Pancreas (tissue), 10 donors: ENCODE results near the gene SIKE1. TPM values are rescaled to one million over a fixed set of nuclear protein-coding genes. Genes with fewer than 3 reads are reported as not detected.

ENCODE experiments used
- ATAC-seq, 4 donors: fragments of 200-7000 bp; cut with Tn5 transposase; one replicate each; pipeline versions ENCODE4 v1.8.0 to v1.9.1; 2020; ENCODE audit warnings: mild to moderate bottlenecking in 4 of 4, moderate library complexity in 4 of 4
- DNase-seq, 6 donors: peaks; one replicate each; pipeline ENCODE4 v3.0.0-alpha.2; 2020
- FAIRE-seq: peaks from 2 replicates; lab custom pipeline; 2012; peaks lifted over from hg19 to GRCh38; lab: Jason Lieb, UNC
- H3K27ac ChIP-seq, 4 donors: fragments of 200-600 bp; sonication (generic); 1 replicate in 3 of 4; 2 replicates in 1 of 4; pipeline versions ENCODE4 v1.5.0 to v1.8.0; 2020
- H3K27me3 ChIP-seq, 4 donors: fragments of 200-600 bp; one replicate each; pipeline ENCODE4 v1.8.0; 2021
- H3K36me3 ChIP-seq, 3 donors: fragments of 200-600 bp; sonication (generic) in 1 of 3; one replicate each; pipeline versions ENCODE4 v1.5.0 to v1.8.0; 2020 to 2021
- H3K4me1 ChIP-seq, 3 donors: fragments of 200-600 bp; one replicate each; pipeline ENCODE4 v1.8.0; 2021
- H3K4me3 ChIP-seq, 4 donors: fragments of 200-600 bp; sonication (generic) in 2 of 4; one replicate each; pipeline versions ENCODE4 v1.5.0 to v1.8.0; 2020 to 2021
- H3K9me3 ChIP-seq, 4 donors: fragments of 200-600 bp; one replicate each; pipeline ENCODE4 v1.8.0; 2021
- CTCF ChIP-seq, 4 donors: fragments of 200-600 bp; sonication (generic) in 3 of 4; IDR thresholded peaks; one replicate each; pipeline versions ENCODE4 v1.5.0 to v1.8.0; 2021; ENCODE audit warnings: antibody characterized with exemption in 4 of 4
- WGBS, 2 donors: extraction: QIAGEN DNeasy Blood & Tissue Kit; methylation state at CpG; one replicate each; pipeline ENCODE4 v1.1.7; 2013; 5-methylcytosine and 5-hydroxymethylcytosine counted together
- intact Hi-C, 3 donors: fragments of 100-400 bp; cut with DNase I; formaldehyde crosslinking; loops; one replicate each; pipeline versions ENCODE4 v1.11.1 to v1.14.2; 2022
- polyA plus RNA-seq, 2 donors: library from polyadenylated mRNA; stranded (reverse); fragments of 200-250 nt; gene quantifications; one replicate each; pipeline ENCODE4 v1.2.3, GENCODE V29; 2013
- total RNA-seq, 6 donors: library from RNA; stranded (reverse); fragmentation: NEBNext Ultra II Directional in 4 of 6; extraction: Animal tissue kit (Norgen Biotek cat#: 25700) in 4 of 6; gene quantifications; one replicate each; pipeline versions ENCODE4 v1.2.1 to v1.2.4, GENCODE V29; 2021 to 2023
- donor health status: healthy with polysubstance abuse.
- donor health status: DM: no; HTN: no; CAD: no; lungs with moderate emphysema.
- donor health status: DM: no; HTN: no; CAD: no.
- donor health status: control.
- donor health status: control.
- donor health status: Bipolar disorder and iron deficiency.
- donor health status: DM: yes; HTN: yes; CAD: no.
- donor health status: DM: no; HTN: no; CAD: no.
- donor health status: DM: no; HTN: no; CAD: no.
- donor health status: DM: yes; HTN: yes; CAD: no.

Gene SIKE1
- total and polyA plus RNA-seq, 8 donors, result 8.6 to 23.5 (median 16.8) TPM

- TF ChIP-seq CTCF (IDR thresholded peaks at IDR 0.05), result no peak
- intact Hi-C loops, result no loop called here
Observed at GRCh38 chr1:114725230-114725629, 55.3 kb downstream of the SIKE1 start.

DNA sequence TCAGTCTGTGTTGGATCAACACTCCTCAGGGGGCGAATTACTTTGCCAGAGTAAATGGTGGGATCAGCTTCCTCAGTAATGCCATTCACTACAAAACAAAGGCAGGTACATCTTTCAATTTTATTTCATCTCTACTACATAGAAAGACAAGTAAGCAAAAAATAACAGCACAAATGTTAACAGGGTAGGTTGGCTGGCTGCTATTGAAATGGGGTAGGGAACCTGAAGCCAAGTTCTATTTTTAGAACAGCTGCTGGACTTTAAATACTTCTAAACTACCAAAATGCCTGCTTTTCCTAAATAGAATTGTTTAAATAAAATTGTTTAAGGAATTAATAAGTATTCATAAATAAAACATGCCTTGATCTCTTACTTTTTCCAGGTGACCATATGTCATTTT, 56.6 kb downstream of the SIKE1 start:
- DNase-seq (no peak), FAIRE-seq (no peak), ATAC-seq (no peak)
- no peaks in the 10 kb centered on the region for H3K4me1 ChIP-seq
- TF ChIP-seq CTCF (IDR thresholded peaks at IDR 0.05), result no peak
- H3K4me3 ChIP-seq, result no peak overlapping the region
- H3K27ac ChIP-seq, result no peak overlapping the region
- WGBS, 2 donors, result 96 to 97% methylated on average over 1 of the region's 1 CpG
- intact Hi-C loops, result no loop called here
- H3K9me3 ChIP-seq, result no peaks in the 10 kb centered on the region
- H3K36me3 ChIP-seq, result peaks cover 19 to 78% (median 38%) of the 10 kb centered on the region in 3 donors
- no peaks in the 10 kb centered on the region for H3K27me3 ChIP-seq

More at GRCh38 chr1:114725230-114725629, 55.3 kb downstream of the SIKE1 start:
- Histone ChIP-seq H3K27me3 (no peaks in the 10 kb centered on the region), H3K4me3 (no peak overlapping the region), H3K9me3 (no peaks in the 10 kb centered on the region), H3K36me3 (peaks cover 19 to 69% (median 26%) of the 10 kb centered on the region in 3 donors), H3K4me1 (no peaks in the 10 kb centered on the region), H3K27ac (no peak overlapping the region)
- FAIRE-seq (no peak), DNase-seq (no peak), ATAC-seq (no peak)
- WGBS, 2 donors, result 67 to 82% methylated on average over 1 of the region's 1 CpG

GRCh38 chr1:114723457-114723856, 57.0 kb downstream of the SIKE1 start:
- DNase-seq (no peak), ATAC-seq (no peak), FAIRE-seq (no peak)
- WGBS, 2 donors, result 0% methylated on average over 1 of the region's 1 CpG
- H3K36me3 ChIP-seq, result peaks cover 19 to 79% (median 40%) of the 10 kb centered on the region in 3 donors
- no peaks in the 10 kb centered on the region for H3K27me3 ChIP-seq
- no peak for TF ChIP-seq CTCF (IDR thresholded peaks at IDR 0.05)
- H3K4me1 ChIP-seq, result no peaks in the 10 kb centered on the region
- H3K27ac ChIP-seq, result no peak overlapping the region
- H3K4me3 ChIP-seq, result no peak overlapping the region
- intact Hi-C loops, result no loop called here
- no peaks in the 10 kb centered on the region for H3K9me3 ChIP-seq

DNA sequence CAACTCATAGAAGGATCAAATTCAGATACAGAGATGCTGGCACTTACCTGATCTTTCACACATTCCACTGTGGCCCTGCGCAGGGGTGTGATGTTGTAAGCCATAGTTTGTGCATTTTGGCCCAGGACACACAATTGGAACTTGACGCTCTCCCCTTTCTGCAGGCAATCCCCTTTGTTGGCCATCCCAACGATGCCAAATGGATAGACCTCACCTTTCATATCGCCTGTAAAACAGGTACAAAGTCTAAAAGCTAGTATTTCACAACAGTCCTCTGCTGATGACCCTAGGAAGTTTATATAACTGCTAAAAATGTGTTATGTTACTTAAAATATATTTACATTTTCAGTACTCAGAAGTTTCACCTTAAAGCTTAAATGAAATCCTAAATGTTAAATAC, 60.0 kb downstream of the SIKE1 start:
- DNase-seq (no peak), FAIRE-seq (no peak), ATAC-seq (no peak)
- no peaks in the 10 kb centered on the region for H3K9me3 ChIP-seq
- H3K4me3 ChIP-seq, result no peak overlapping the region
- H3K4me1 ChIP-seq, result peaks cover 4 to 11% (median 8%) of the 10 kb centered on the region in 3 donors
- no peaks in the 10 kb centered on the region for H3K27me3 ChIP-seq
- no peak overlapping the region for H3K27ac ChIP-seq
- WGBS, 2 donors, result 79 to 86% methylated on average over 4 of the region's 4 CpGs
- TF ChIP-seq CTCF (IDR thresholded peaks at IDR 0.05), result no peak
- H3K36me3 ChIP-seq, result peaks cover 4 to 78% (median 32%) of the 10 kb centered on the region in 3 donors
- intact Hi-C loops, result no loop called here

Other genes with a start within 250 kb of the SIKE1 start
- 10 to 100 TPM; 11.7 to 17.5 (median 13.3) TPM for gene BCAS2, start 199.1 kb downstream of the SIKE1 start, total RNA-seq
- gene BCAS2, start 199.1 kb downstream of the SIKE1 start, polyA plus RNA-seq, result 10 to 100 TPM in 1 of 2 donors, 1 to 10 TPM in 1; 9.6 to 24.4 TPM
- gene DENND2C, start 110.6 kb downstream of the SIKE1 start, total RNA-seq, result 1 to 10 TPM; 1.0 to 2.5 (median 2.0) TPM
- gene DENND2C, start 110.6 kb downstream of the SIKE1 start, polyA plus RNA-seq, result 1 to 10 TPM; 1.2 to 2.6 TPM
- gene AMPD1, start 85.1 kb downstream of the SIKE1 start, total RNA-seq, result under 1 TPM in 1 of 6 donors, not detected in 5; 0.47 TPM
- gene AMPD1, start 85.1 kb downstream of the SIKE1 start, polyA plus RNA-seq, result not detected
- gene NRAS, start 63.9 kb downstream of the SIKE1 start, total RNA-seq, result 10 to 100 TPM in 4 of 6 donors, 1 to 10 TPM in 2; 6.5 to 18.4 (median 10.8) TPM
- gene NRAS, start 63.9 kb downstream of the SIKE1 start, polyA plus RNA-seq, result 1 to 10 TPM; 5.4 to 8.5 TPM
- gene CSDE1, start 22.7 kb downstream of the SIKE1 start, total RNA-seq, result 100 to 1,000 TPM; 268 to 346 (median 320) TPM
- gene CSDE1, start 22.7 kb downstream of the SIKE1 start, polyA plus RNA-seq, result 100 to 1,000 TPM in 1 of 2 donors, 10 to 100 TPM in 1; 61.4 to 114 TPM
- gene SYCP1, start 74.2 kb upstream of the SIKE1 start, total RNA-seq, result not detected
- not detected for gene SYCP1, start 74.2 kb upstream of the SIKE1 start, polyA plus RNA-seq
- gene TSHB, start 249.1 kb upstream of the SIKE1 start, total RNA-seq, result not detected
- not detected for gene TSHB, start 249.1 kb upstream of the SIKE1 start, polyA plus RNA-seq